IMR-90 (cell line): Measurements from ENCODE around the gene ANXA2. TPM values are rescaled to one million over a fixed set of nuclear protein-coding genes. Genes with fewer than 3 reads are reported as not detected.

ENCODE experiments used
- ATAC-seq: fragments of 200-7000 bp; cut with Tn5 transposase; 2 replicates; pipeline ENCODE4 v1.9.1; 2020; ENCODE audit warnings: low read depth, mild to moderate bottlenecking, moderate library complexity
- BruUV-seq: library from RNA; stranded (reverse); fragments of 400-500 nt; replicated peaks from 2 replicates; lab custom pipeline; 2021; lab: Mats Ljungman, UMichigan
- CTCF ChIA-PET: fragments of 300-600 bp; formaldehyde crosslinking; extraction: SDS; loops from one replicate; lab custom pipeline; 2021; ENCODE audit warnings: antibody characterized with exemption; lab: Yijun Ruan, JAX
- POLR2A ChIA-PET: fragments of 300-600 bp; sonication (Branson Sonifier 250); formaldehyde crosslinking; loops from one replicate; lab custom pipeline; 2022; ENCODE audit warnings: antibody characterized with exemption; ENCODE audit not compliant: unreplicated experiment; lab: Charles Lee
- DNase-seq: peaks from one replicate; pipeline ENCODE4 v3.0.0; 2013
- H2AFZ ChIP-seq: replicated peaks from 2 replicates; pipeline ENCODE3; 2013; ENCODE audit warnings: low read length, mild to moderate bottlenecking; ENCODE audit not compliant: poor library complexity
- H2AK5ac ChIP-seq: 2 replicates; pipeline ENCODE4 v1.6.1; 2013; ENCODE audit warnings: low read depth, low read length, inconsistent platforms
- H2AK9ac ChIP-seq: replicated peaks from 2 replicates; pipeline ENCODE3; 2013; ENCODE audit warnings: mild to moderate bottlenecking, low read depth, low read length, moderate library complexity; ENCODE audit not compliant: poor library complexity
- H2BK120ac ChIP-seq: 2 replicates; pipeline ENCODE4 v1.6.1; 2013; ENCODE audit warnings: low read depth, low read length, inconsistent platforms
- H2BK15ac ChIP-seq: 3 replicates; pipeline ENCODE4 v1.6.1; 2013; ENCODE audit warnings: low read depth, low read length, inconsistent platforms
- H2BK20ac ChIP-seq: 2 replicates; pipeline ENCODE4 v1.6.1; 2013; ENCODE audit warnings: low read depth, mild to moderate bottlenecking, inconsistent platforms, low read length, moderate library complexity
- H2BK5ac ChIP-seq: 2 replicates; pipeline ENCODE4 v1.6.1; 2013; ENCODE audit warnings: mild to moderate bottlenecking, low read depth, low read length, inconsistent platforms; ENCODE audit not compliant: poor library complexity, severe bottlenecking
- H3K14ac ChIP-seq: replicated peaks from 2 replicates; pipeline ENCODE4 v1.6.1; 2013; ENCODE audit warnings: low read depth, low read length, inconsistent platforms
- H3K18ac ChIP-seq: 2 replicates; pipeline ENCODE4 v1.6.1; 2013; ENCODE audit warnings: low read depth, low read length, control low read depth
- H3K23ac ChIP-seq: 2 replicates; pipeline ENCODE4 v1.6.1; 2013; ENCODE audit warnings: low read depth, low read length, inconsistent platforms
- H3K27ac ChIP-seq: 2 replicates; pipeline ENCODE4 v1.5.1; 2013; ENCODE audit warnings: mild to moderate bottlenecking, control low read depth, low read length; ENCODE audit not compliant: insufficient read depth
- H3K27me3 ChIP-seq: 2 replicates; pipeline ENCODE4 v1.6.1; 2013; ENCODE audit warnings: low read length; ENCODE audit not compliant: control insufficient read depth, insufficient read depth
- H3K36me3 ChIP-seq: 2 replicates; pipeline ENCODE4 v1.6.1; 2013; ENCODE audit warnings: low read length, mixed read lengths; ENCODE audit not compliant: control insufficient read depth, insufficient read depth
- H3K4ac ChIP-seq: 2 replicates; pipeline ENCODE4 v1.6.1; 2013; ENCODE audit warnings: low read depth, low read length, inconsistent platforms
- H3K4me1 ChIP-seq: 2 replicates; pipeline ENCODE4 v1.6.1; 2013; ENCODE audit warnings: low read length, mixed read lengths; ENCODE audit not compliant: control insufficient read depth, insufficient read depth
- H3K4me2 ChIP-seq: 2 replicates; pipeline ENCODE4 v1.6.1; 2013; ENCODE audit warnings: low read depth, mild to moderate bottlenecking, control low read depth, low read length, moderate library complexity
- H3K4me3 ChIP-seq: 2 replicates; pipeline ENCODE4 v1.5.1; 2013; ENCODE audit warnings: low read depth, mild to moderate bottlenecking, control low read depth, low read length, moderate library complexity; ENCODE audit not compliant: insufficient read depth
- H3K56ac ChIP-seq: 2 replicates; pipeline ENCODE4 v1.6.1; 2013; ENCODE audit warnings: low read length, inconsistent platforms; ENCODE audit not compliant: insufficient read depth; ENCODE audit errors: extremely low read depth
- H3K79me1 ChIP-seq, 2 experiments: 2 replicates each; pipeline ENCODE4 v1.6.1; 2013; ENCODE audit warnings: low read length in 2 of 2, inconsistent platforms in 1 of 2, low read depth in 1 of 2
- H3K9ac ChIP-seq: 2 replicates; pipeline ENCODE4 v1.6.1; 2013; ENCODE audit warnings: low read depth, low read length, control low read depth
- H3K9me1 ChIP-seq: 2 replicates; pipeline ENCODE4 v1.6.1; 2013; ENCODE audit warnings: low read length, inconsistent platforms; ENCODE audit not compliant: insufficient read depth
- H3K9me3 ChIP-seq: 2 replicates; pipeline ENCODE4 v1.6.1; 2013; ENCODE audit warnings: low read length; ENCODE audit not compliant: control insufficient read depth, insufficient read depth
- H4K20me1 ChIP-seq: 2 replicates; pipeline ENCODE4 v1.6.1; 2013; ENCODE audit warnings: low read length, inconsistent platforms; ENCODE audit not compliant: insufficient read depth
- H4K5ac ChIP-seq: 2 replicates; pipeline ENCODE4 v1.6.1; 2013; ENCODE audit warnings: mild to moderate bottlenecking, low read depth, low read length, control low read depth
- H4K8ac ChIP-seq, 2 experiments: 2 replicates each; pipeline ENCODE4 v1.6.1; 2013; ENCODE audit warnings: low read depth in 2 of 2, low read length in 2 of 2, control low read depth in 1 of 2, inconsistent platforms in 1 of 2
- H4K91ac ChIP-seq: 2 replicates; pipeline ENCODE4 v1.6.1; 2013; ENCODE audit warnings: low read depth, low read length, inconsistent platforms; ENCODE audit not compliant: insufficient read depth
- BHLHE40 ChIP-seq: fragments of 150-350 bp; IDR thresholded peaks from 2 replicates; pipeline ENCODE4 v1.6.1; 2016; ENCODE audit warnings: mild to moderate bottlenecking, low read depth, low read length
- CEBPB ChIP-seq: IDR thresholded peaks from 2 replicates; pipeline ENCODE4 v1.6.1; 2012; ENCODE audit warnings: low read depth, low read length, improper control_type of control experiment
- CHD1 ChIP-seq: IDR thresholded peaks from 2 replicates; pipeline ENCODE4 v1.6.1; 2012; ENCODE audit warnings: low read depth, low read length, improper control_type of control experiment
- CTCF ChIP-seq: conservative IDR thresholded peaks from 2 replicates; pipeline ENCODE4 v1.5.1; 2012; ENCODE audit warnings: mild to moderate bottlenecking, low read depth, low read length, improper control_type of control experiment
- FOS ChIP-seq: fragments of 150-350 bp; IDR thresholded peaks from 2 replicates; pipeline ENCODE4 v1.6.1; 2016; ENCODE audit warnings: low read depth, low read length
- MAFK ChIP-seq: IDR thresholded peaks from 2 replicates; pipeline ENCODE4 v1.6.1; 2012; ENCODE audit warnings: low read depth, low read length, improper control_type of control experiment
- MAZ ChIP-seq: IDR thresholded peaks from 2 replicates; pipeline ENCODE4 v1.6.1; 2012; ENCODE audit warnings: low read depth, mild to moderate bottlenecking, low read length, improper control_type of control experiment, moderate library complexity, borderline replicate concordance
- MXI1 ChIP-seq: IDR thresholded peaks from 2 replicates; pipeline ENCODE4 v1.6.1; 2012; ENCODE audit warnings: low read depth, mild to moderate bottlenecking, low read length, moderate library complexity, borderline replicate concordance
- POLR2A ChIP-seq: IDR thresholded peaks from 2 replicates; pipeline ENCODE4 v1.6.1; 2012; ENCODE audit warnings: mild to moderate bottlenecking, low read depth, low read length
- RAD21 ChIP-seq: IDR thresholded peaks from 2 replicates; pipeline ENCODE4 v1.6.1; 2012; ENCODE audit warnings: low read length, improper control_type of control experiment
- RCOR1 ChIP-seq: IDR thresholded peaks from 2 replicates; pipeline ENCODE4 v1.6.1; 2012; ENCODE audit warnings: mild to moderate bottlenecking, low read length, improper control_type of control experiment; ENCODE audit not compliant: insufficient replicate concordance
- RFX5 ChIP-seq: IDR thresholded peaks from 2 replicates; pipeline ENCODE4 v1.8.0; 2012; ENCODE audit warnings: low read depth, mild to moderate bottlenecking, low read length, moderate library complexity
- SMC3 ChIP-seq: fragments of 150-350 bp; IDR thresholded peaks from 2 replicates; pipeline ENCODE4 v1.6.1; 2016; ENCODE audit warnings: low read depth, mild to moderate bottlenecking, antibody characterized with exemption, low read length, moderate library complexity
- USF2 ChIP-seq: fragments of 150-350 bp; IDR thresholded peaks from 2 replicates; pipeline ENCODE4 v1.6.1; 2017; ENCODE audit warnings: mild to moderate bottlenecking, antibody characterized with exemption, low read length, low read depth
- WGBS, 2 experiments: methylation state at CpG; one replicate each; pipeline versions ENCODE4 v1.1.5 to v1.1.7; 2013; ENCODE audit warnings: missing lambda C conversion rate in 2 of 2; ENCODE audit not compliant: insufficient read length in 1 of 2; ENCODE audit errors: extremely low coverage in 2 of 2; 5-methylcytosine and 5-hydroxymethylcytosine counted together
- dilution Hi-C: fragments of 300-500 bp; cut with HindIII; formaldehyde crosslinking; loops from one replicate; pipeline ENCODE4 v1.14.3; 2018; ENCODE audit warnings: low sequenced_read_pairs; ENCODE audit not compliant: unreplicated experiment
- in situ Hi-C: fragments of 300-500 bp; cut with MboI; formaldehyde crosslinking; loops from 3 replicates; pipeline ENCODE4 v1.14.3; 2019; ENCODE audit warnings: low sequenced_read_pairs, inconsistent platforms, mixed read lengths
- intact Hi-C: fragments of 100-400 bp; cut with micrococcal nuclease; formaldehyde crosslinking; loops from 2 replicates; pipeline ENCODE4 v1.10.0; 2022
- polyA plus RNA-seq, 3 experiments: library from polyadenylated mRNA; depleted of rRNA; stranded (reverse); fragments of >200 nt; gene quantifications; 2 replicates each; pipeline ENCODE4 v1.2.3, GENCODE V29; 2012; ENCODE audit warnings: low replicate concordance in 1 of 3
- total RNA-seq: library from RNA; depleted of rRNA; stranded (reverse); fragments of >200 nt; gene quantifications from 2 replicates; pipeline ENCODE4 v1.2.3, GENCODE V29; 2012

ANXA2 gene
- total and polyA plus RNA-seq, 2 of the 4 experiments (the other 2 are of a cell fraction): 7,454 to 8,412 TPM

GRCh38 chr15:60390871-60391501 lies 6.8 kb downstream of the ANXA2 start:
- H3K56ac ChIP-seq: no peak overlapping the region; the same call in 1 of the 2 replicates
- H2BK5ac ChIP-seq: peak overlapping the region; percentile 84
- H3K14ac ChIP-seq: peak overlapping the region; percentile 31
- 0% methylated on average over 2 of the region's 6 CpGs; no CpG with 5 or more reads in 1 of the 2 experiments for WGBS, 2 experiments
- H3K4me2 ChIP-seq: peak overlapping the region; percentile 61
- H3K27ac ChIP-seq: peak overlapping the region; percentile 76
- H4K91ac ChIP-seq: no peak overlapping the region
- no peaks in the 10 kb centered on the region for H3K27me3 ChIP-seq
- peak overlapping the region; percentile 9; the same call in 1 of the 2 replicates for H2BK20ac ChIP-seq
- ATAC-seq (peak; percentile 60), DNase-seq (peak; percentile 83)
- no peak overlapping the region for H2BK15ac ChIP-seq
- H4K20me1 ChIP-seq: peaks cover 99% of the 10 kb centered on the region
- H3K9me1 ChIP-seq: peaks cover 24% of the 10 kb centered on the region
- CTCF ChIA-PET: no interaction called here
- peaks cover 26% of the 10 kb centered on the region for H3K36me3 ChIP-seq
- no peak overlapping the region for H2AFZ ChIP-seq
- dilution Hi-C loops (no loop called here), intact Hi-C loops (no loop called here), in situ Hi-C loops (no loop called here)
- no peak overlapping the region for H4K5ac ChIP-seq
- no TSS peak for BruUV-seq
- H2BK120ac ChIP-seq: peak overlapping the region; percentile 37
- H4K8ac ChIP-seq: peak overlapping the region in 1 of 2 experiments; percentile 3; a peak in 1 of 4 replicates
- no peak overlapping the region; the same call in 1 of the 2 replicates for H3K4me3 ChIP-seq
- peaks cover 40% of the 10 kb centered on the region for H3K4me1 ChIP-seq
- H3K9me3 ChIP-seq: no peaks in the 10 kb centered on the region
- peak overlapping the region; percentile 43; the same call in 1 of the 2 replicates for H3K23ac ChIP-seq
- peaks cover 4 to 53% of the 10 kb centered on the region in 2 experiments; a peak in 2 of 4 replicates for H3K79me1 ChIP-seq
- POLR2A ChIA-PET: interaction anchor here (1.0 kb wide), 1 partner anchor 9 kb away, joined by 3 read pairs; no protein-coding TSS in a partner anchor
- 0 out of 2 replicates have a peak, but pooled peaks have one; percentile 3 for TF ChIP-seq BHLHE40
- TF ChIP-seq CHD1: no peak
- TF ChIP-seq RAD21: peak; percentile 44; the same call in 1 of the 2 replicates
- TF ChIP-seq POLR2A: peak; percentile 61
- TF ChIP-seq USF2: no peak
- TF ChIP-seq MAZ: peak; percentile 56; the same call in 1 of the 2 replicates
- TF ChIP-seq CTCF: peak; percentile 29
- 0 out of 2 replicates have a peak, but pooled peaks have one; percentile 14 for TF ChIP-seq CEBPB
- TF ChIP-seq RCOR1: no peak
- peak; percentile 65 for TF ChIP-seq FOS
- peak; percentile 28; the same call in 1 of the 2 replicates for TF ChIP-seq SMC3
- TF ChIP-seq MAFK: no peak
- TF ChIP-seq RFX5: no peak
- TF ChIP-seq MXI1: peak; percentile 30; the same call in 1 of the 2 replicates
- no peak overlapping the region for H2AK5ac ChIP-seq
- peak overlapping the region; percentile 76 for H3K18ac ChIP-seq
- H2AK9ac ChIP-seq: no peak overlapping the region
- peak overlapping the region; percentile 52 for H3K4ac ChIP-seq
- H3K9ac ChIP-seq: peak overlapping the region; percentile 16
